Measurements from ENCODE around the gene BLMH. TPM values are rescaled to one million over a fixed set of nuclear protein-coding genes. Genes with fewer than 3 reads are reported as not detected.

The BLMH gene
- total RNA-seq, 1 experiment from 2014 or later = 47.0 TPM

DNA sequence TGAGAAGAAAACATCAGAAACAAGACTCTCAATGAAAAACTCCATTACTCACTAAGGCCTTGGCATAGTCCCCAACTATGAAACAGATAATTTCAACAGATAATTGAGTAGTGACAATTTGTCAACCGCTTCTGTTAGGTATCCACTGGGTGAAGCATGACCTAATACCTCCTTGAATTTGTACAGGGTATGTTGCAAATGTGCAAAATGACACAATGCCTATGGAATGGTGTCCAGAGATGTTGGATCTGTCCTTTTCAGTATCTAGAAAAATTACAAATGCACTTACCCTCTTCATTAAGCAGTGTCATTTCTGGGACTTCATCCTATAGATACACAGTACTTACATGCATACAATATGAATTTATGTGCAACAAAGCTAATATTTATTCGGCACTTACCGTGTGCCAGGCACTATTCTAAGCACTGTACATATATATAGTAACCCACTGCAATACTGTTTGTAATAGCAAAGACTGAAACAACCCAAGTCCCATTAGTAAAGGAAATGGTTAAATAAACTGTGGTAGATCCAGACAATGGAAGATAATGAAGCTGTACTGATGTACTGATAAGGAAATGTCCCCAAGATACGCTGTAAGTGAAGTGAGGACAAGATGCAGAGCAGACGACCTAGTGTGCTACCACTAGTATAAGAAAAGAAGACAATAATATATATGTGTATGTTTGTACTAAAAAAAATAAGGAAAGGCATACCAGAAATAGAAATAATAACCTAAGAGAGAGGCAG, 34.8 kb downstream of the BLMH start:
- no peak for DNase-seq (ENCODE audit: low spot score)
- in situ Hi-C loops (cut with HindIII; ENCODE audit: low sequenced_read_pairs) = no loop called here

DNA sequence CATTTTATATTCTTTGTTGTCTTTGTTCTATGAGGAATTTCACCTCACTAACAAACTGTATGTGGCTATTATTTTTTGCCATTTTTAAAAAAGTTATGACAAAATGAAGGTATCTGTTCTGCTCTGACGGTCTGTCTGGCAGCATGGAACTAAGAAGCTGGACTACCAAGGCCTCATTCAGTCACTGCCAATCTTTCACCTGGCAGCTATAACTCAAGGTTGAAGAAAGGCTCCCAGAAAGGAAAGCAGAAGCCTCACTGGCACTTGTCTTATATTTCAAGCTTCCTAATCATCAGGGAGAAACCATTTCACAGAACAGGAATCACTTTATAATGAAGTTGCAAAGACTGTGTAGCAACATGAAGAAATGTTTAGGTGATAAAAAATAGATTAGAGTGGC, 37.6 kb downstream of the BLMH start:
- DNase-seq (ENCODE audit: low spot score) = no peak
- in situ Hi-C loops (cut with HindIII; ENCODE audit: low sequenced_read_pairs) = no loop called here

DNA sequence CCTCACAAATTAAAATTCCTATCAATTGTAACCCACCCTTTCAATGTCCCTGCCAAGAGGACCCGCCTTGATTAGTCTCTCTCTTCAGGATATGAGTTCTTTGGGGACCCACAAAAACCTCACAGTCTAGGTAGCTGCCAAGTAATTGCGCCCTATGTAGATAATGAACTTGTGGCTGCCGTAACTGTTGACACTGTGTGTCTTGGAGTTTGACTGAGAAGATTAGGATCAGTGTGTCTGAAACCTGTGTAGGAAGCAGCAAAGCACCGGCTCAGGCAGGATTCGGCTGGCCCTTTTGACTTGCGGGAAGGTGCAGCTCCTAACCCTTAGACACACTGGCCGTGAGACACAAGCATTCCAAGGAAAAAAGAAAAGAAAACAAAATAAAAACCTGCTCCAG, 38.4 kb downstream of the BLMH start:
- no peak for DNase-seq (ENCODE audit: low spot score)
- in situ Hi-C loops (cut with HindIII; ENCODE audit: low sequenced_read_pairs) = no loop called here

DNA sequence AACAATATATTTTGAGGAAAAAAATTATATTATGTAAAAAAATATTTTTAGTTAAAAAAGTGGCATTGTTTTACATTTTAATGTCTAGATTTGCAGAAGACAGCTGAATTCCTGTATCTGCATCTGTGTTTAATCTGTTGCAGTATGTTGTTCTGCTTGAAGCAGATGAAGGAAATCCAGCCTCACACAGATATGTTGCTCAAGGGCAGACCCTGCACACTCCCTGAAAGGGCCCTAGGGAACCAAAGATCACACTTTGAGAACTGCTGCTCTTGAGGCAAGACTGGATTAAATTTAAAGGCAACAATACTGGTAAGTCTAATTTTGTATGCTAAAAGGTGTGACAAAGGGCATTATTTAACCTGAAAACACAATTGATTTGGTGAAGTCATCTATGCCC, 39.8 kb downstream of the BLMH start:
- in situ Hi-C loops (cut with HindIII; ENCODE audit: low sequenced_read_pairs) = no loop called here
- DNase-seq (ENCODE audit: low spot score) = no peak

DNA sequence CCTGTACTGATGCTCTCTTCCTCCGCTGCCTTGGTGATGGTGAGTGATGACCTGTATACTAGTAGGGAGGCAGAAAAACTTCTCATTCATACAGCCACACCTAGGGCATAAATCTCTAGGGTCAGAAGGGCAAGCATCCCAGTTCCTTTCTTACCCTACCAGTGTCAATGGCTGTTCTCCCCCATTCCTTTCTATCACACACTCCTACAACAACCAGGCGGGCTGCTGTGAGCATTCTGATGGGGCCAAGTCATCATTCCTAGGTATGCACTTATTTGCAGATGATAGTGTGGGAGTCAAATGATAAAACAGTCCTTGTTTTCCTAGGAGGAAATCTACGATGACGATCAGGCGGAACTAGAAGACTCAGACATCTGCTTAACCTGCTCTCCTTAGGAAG, 42.3 kb downstream of the BLMH start:
- DNase-seq (ENCODE audit: low spot score) = no peak
- in situ Hi-C loops (cut with HindIII; ENCODE audit: low sequenced_read_pairs) = no loop called here

DNA sequence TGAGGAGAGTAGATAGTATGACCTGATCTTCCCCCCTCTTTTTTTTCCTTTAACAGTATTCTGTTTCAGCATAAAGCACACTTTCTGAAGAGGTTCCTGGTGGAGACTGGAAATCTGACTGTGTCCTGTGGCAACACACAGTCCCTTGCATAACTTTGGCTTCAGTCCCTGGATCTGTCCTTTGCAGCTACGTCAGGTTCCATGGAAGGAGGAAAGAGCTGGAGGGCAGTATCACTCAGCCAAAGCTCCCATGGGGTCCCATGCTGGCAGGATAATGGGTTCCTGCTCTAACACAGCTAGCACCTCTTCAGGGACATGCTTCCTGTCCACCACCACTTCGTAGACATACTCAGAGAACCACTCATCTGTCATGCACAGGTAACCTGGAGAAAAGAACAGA, 43.0 kb downstream of the BLMH start:
- in situ Hi-C loops (cut with HindIII; ENCODE audit: low sequenced_read_pairs) = no loop called here
- no peak for DNase-seq (ENCODE audit: low spot score)

DNA sequence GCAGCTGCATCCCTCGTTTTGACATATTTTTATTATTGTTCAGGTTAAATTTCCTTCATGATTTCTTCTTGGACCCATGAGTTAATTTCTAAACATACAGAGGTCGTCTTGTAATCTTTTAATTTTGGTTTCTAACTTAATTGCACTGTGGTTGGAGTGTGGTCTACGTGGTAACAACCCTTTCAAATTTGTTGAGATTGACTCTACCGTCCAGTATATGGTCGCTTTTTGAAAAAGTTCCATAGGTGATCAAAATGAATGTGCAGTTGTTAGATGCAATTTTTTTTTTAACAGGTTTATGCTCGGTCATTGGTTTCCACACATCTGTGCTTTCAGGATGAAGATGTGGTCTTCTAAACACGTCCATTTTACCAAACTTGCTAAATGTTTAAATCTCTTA, 45.3 kb downstream of the BLMH start:
- DNase-seq (ENCODE audit: low spot score) = no peak
- in situ Hi-C loops (cut with HindIII; ENCODE audit: low sequenced_read_pairs) = no loop called here

DNA sequence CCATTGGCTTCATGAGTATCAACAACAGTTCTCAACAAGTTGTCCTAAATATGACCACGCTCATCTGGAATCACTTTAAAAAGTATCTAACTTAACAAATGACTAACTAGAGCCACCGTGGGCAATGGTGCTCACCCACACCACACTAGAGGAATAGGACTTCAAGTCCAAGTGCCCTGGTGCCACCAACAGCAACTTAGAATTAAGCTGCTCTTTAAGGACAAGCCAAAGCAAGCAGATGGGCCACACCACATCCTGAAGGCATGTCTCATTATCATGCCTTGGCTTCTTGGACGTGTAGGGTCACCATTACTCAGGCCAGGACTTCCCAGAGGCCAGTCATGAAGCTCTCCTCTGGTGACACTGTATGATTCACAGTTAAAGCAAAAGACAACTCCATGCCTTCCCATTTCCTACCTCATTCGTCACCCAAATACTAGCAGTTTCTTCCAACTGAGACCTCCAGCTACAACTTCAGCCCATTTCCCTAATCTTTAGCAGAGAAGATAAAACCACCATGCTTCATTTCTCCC, 46.8 kb downstream of the BLMH start:
- DNase-seq (ENCODE audit: low spot score) = no peak
- in situ Hi-C loops (cut with HindIII; ENCODE audit: low sequenced_read_pairs) = no loop called here

DNA sequence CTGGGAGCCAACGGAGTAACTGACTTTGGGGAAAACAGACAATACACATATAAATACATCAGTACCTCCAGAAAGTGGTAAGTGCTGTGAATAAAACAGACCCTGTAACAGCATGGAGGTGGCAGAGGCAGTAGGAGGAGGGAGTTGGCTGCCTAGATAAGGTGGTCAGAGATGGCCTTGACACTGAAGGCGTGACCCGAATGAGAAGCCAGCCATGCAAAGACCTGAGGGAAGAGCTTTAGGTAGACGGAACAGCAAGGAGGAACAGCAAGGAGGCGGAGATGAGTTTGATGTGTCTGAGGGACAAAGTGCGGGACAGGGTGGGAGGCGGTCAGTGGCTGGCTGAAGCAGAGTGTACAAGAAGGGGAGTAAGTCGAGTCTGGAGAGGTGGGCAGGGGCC, 48.2 kb downstream of the BLMH start:
- in situ Hi-C loops (cut with HindIII; ENCODE audit: low sequenced_read_pairs) = no loop called here
- no peak for DNase-seq (ENCODE audit: low spot score)

DNA sequence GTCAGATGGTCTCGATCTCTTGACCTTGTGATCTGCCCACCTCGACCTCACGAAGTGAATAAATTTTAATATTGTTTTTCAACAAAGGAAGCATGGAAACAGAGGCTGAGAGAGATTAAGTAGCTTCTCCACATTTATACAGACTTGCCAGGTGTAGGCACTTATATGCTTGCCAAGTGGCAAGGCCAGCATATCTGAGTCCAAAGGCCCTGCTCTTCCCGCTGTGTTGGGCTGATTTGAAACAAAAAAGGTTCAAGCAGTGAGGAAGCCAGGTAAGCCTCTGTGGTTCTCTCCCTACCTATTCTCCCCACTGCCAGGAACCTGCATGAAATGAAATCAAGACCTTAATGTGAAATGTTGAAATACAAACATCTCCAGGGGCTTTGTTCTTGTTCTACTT, 48.7 kb downstream of the BLMH start:
- in situ Hi-C loops (cut with HindIII; ENCODE audit: low sequenced_read_pairs) = no loop called here
- no peak for DNase-seq (ENCODE audit: low spot score)

DNA sequence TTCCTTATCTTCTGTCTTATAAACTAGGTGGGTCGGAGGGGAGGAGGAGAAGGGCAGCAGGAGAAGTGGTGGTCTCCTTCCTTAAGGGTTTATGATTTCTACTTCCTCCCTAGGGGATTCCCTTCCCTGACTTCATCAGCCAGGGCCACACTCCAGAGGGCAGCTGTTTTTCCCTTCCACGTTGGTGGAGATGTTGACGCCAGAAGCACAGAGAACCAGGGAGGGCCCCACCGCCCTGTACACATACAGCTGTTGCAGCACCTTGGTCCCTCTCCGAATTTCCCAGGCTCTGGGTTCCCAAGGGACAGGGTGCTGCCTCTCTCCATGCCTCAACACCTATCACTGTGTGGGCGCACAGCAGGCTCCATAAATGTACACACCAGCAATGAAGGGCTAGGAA, 50.7 kb downstream of the BLMH start:
- in situ Hi-C loops (cut with HindIII; ENCODE audit: low sequenced_read_pairs) = no loop called here
- no peak for DNase-seq (ENCODE audit: low spot score)

DNA sequence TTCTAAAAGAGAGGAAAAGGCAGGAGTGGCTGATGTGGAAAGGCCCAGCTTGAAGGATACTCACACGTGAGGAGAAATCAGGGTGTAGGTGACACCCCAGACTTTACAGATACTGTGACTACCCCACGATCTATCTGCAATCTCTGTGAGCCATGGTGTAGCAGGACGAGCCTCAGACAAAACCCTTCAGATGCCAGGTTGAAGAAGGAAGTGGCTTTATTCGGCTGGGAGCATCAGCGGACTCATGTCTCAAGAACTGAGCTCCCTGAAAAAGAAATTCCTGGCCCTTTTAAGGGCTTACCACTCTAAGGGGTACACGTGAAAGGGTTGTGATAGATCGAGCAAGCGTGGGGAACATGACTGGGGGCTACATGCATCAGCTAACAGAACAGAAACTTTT, 51.6 kb downstream of the BLMH start:
- in situ Hi-C loops (cut with HindIII; ENCODE audit: low sequenced_read_pairs) = no loop called here
- DNase-seq (ENCODE audit: low spot score) = no peak

DNA sequence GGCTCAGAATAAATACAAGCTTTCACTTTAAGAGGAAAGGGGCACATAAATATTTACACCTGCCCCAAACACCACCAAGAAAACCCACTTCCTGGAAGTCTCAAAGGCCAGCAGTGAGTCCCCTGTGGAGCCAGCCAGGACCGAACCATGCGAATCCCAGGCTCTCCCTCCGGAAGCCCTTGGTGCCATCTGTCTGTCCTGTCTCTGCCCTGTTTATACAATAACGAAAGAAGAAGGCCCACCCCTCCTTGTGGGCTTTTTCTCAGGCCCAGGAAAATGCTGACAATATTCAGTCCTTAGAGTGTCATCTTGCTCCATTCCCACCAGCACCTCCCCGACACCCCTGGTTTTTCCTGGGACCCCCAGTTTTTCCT, 52.7 kb downstream of the BLMH start:
- in situ Hi-C loops (cut with HindIII; ENCODE audit: low sequenced_read_pairs) = no loop called here
- no peak for DNase-seq (ENCODE audit: low spot score)

DNA sequence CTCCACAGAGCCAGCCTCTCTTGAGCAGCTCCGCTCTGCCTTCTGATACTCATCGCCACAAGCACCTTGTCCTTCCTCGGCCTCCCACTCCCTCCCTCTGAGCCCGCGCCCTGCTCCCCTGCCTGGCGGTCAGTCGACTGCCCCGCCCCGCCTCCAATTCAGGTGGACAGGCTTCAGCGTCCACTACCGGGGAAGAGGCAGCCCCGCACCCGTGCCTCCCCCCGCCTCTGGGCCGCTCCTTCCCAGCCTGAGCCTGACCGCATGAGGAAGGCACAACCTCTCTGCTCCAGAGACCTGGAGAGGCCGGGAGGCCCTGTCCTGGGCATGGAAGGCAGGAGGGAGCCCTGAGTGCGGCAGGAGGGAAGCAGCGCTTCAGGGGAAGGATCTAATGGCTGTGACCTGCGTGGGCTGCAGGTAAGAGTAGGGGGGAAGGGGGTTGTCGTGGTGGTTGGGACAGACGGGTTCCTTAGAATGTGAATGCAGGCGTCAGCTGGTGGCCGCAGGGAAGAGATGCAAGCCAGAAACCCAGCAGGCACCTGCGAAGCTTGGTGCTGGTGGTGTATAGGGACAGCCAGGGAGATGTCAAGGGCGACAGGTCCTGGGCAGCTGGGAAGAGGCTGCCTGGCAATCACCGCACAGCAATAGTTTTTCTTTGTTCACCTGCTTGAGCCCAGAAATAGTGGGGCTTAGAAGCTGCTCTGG, 53.2 kb downstream of the BLMH start:
- no peak for DNase-seq (ENCODE audit: low spot score)
- in situ Hi-C loops (cut with HindIII; ENCODE audit: low sequenced_read_pairs) = no loop called here

DNA sequence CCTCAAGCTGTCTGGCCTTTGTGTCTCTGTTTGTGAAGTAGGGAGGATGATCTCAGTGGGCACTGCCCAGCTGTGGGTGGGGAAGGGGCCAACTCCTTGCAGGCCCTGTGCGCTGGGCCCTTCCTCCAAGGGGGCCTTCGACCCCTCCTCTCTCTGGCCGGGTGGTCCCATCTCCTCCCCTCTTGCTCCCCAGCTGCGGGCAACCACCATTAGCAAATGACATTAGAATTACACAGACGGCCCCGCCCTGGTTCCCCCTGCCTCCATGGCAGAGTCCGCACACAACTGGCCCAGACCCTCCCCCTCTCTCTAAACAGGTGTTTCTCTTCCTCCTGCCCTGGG, 53.8 kb downstream of the BLMH start:
- no peak for DNase-seq (ENCODE audit: low spot score)
- in situ Hi-C loops (cut with HindIII; ENCODE audit: low sequenced_read_pairs) = no loop called here

DNA sequence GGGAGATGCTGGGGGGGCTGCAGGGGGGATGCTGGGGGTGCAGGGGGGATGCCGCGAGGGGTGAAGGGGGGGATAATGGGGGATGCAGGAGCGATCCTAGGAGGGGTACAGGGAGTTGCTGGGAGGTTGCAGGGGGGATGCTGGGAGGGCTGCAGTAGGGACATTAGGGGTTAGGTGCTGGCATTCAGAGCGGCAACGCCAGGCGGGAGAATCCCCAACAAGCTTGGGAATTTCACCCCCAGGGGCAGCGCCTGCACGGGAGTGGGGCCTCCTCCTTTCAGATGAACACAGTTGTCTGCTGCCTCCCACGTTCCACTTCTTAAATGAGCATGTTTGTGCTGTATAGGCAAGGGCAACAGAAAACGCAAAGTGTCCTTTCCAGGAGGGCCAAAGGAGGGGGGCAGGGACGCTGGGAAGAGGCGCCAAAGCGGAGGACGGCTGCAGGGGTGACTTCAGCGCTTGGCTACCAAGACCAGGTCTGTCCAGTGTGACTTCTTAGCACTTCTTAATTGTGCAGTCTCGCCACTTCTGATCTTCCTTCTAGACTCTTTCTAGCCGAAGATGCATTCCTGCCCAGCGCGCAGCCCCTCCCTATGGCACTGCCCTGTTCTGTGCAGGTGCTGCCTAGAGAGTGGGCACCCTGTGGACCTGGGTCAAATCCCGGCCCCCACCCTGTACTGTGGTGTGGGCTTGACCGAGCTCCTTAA, 54.3 kb downstream of the BLMH start:
- in situ Hi-C loops (cut with HindIII; ENCODE audit: low sequenced_read_pairs) = no loop called here
- no peak for DNase-seq (ENCODE audit: low spot score)

DNA sequence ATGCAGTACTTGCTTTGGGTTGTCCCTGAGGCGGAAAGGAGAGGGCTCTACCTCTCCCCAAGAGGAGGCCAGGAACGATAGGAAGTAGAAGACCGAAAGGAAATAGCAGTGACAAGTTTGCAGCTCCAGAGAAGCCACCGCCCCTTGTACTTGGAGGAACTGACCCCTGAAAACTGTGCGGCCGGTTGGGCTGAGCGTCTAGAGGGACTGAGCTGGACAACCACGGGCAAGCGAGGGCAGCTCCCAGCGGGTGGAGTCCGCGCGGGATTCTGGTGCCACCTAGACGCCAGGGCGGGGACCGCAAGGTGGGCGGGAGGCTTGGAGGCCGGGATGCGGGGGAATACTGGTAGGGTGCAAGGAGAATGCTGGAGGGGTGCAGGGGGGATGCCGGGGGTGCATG, 55.0 kb downstream of the BLMH start:
- DNase-seq (ENCODE audit: low spot score) = no peak
- in situ Hi-C loops (cut with HindIII; ENCODE audit: low sequenced_read_pairs) = no loop called here

DNA sequence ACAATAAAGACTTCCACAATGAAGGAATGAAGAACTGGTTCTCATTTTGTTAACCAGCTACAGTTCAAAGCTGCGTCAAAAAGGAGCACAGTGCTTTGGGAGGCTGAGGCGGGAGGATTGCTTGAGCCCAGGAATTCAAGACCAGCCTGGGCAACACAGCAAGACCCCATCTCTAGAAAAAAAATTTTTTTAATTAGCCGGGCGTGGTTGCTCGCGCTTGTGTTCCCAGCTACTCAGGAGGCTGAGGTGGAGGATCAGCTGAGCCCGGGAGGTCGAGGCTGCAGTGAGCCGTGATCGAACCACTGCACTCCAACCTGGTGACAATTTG, 55.5 kb downstream of the BLMH start:
- no peak for DNase-seq (ENCODE audit: low spot score)
- in situ Hi-C loops (cut with HindIII; ENCODE audit: low sequenced_read_pairs) = no loop called here

DNA sequence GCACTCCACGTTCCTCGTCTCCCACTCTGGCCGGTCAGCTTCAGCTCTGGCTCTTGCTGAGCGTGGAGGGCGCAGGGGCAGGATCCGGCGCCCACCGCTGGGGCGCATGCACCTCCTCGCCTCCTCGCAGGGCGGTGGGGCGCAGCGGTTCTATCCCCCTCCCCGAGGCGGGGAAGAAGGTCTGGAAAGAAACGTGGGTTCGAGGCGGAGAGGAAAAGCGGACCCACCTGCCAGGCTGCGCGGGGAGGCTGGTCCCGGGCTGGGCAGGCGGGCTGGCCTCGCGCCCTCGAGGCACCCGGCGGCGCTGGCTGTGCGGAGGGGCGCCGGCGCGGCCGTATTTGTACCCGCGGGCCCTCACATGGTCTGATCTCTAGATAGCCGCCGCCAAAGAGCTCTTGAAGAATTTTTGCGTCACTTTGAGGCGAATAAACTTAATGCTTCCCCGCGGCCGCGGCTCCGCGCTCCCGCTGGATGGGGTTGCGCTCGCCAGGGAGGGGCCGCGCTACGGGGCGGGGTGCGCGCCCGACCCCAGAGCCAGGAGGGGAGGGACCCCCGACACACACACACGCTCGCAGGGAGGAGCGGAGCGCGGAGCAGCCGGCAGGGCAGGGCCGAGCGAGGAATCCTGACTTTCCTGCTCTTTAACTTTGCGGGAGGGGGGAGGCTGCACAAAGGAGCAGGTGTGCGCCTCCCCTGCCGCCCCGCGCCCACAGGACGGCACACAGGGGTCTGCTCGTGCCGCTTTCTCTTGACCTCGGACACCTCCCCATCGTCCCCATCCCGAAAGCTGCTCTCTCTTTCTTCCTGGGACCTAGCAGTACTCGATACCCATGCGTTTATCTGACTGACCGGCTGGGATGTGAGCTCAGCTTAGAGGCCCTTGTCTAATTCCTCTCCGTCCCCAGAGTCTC, 56.1 kb downstream of the BLMH start, which contains the start of gene SLC6A4:
Gene SLC6A4, minus strand, starts transcription at position 312 of the 911 bp plus-strand sequence. CDS start 13,739 bp downstream, outside the sequence.
- DNase-seq (ENCODE audit: low spot score) = no peak
- in situ Hi-C loops (cut with HindIII; ENCODE audit: low sequenced_read_pairs) = no loop called here
